H1 (cell line): ENCODE data around the gene PTPRT. TPM values are rescaled to one million over a fixed set of nuclear protein-coding genes. Genes with fewer than 3 reads are reported as not detected.

Experiments used
- CTCF ChIA-PET: fragments of 300-600 bp; sonication (Branson Sonifier 250); formaldehyde crosslinking; loops from one replicate; lab custom pipeline; 2021; ENCODE audit not compliant: partially characterized antibody; lab: Charles Lee
- POLR2A ChIA-PET: fragments of 300-600 bp; sonication (Branson Sonifier 250); formaldehyde crosslinking; loops from one replicate; lab custom pipeline; 2021; ENCODE audit warnings: inconsistent platforms; ENCODE audit not compliant: partially characterized antibody; lab: Charles Lee
- DNase-seq, 2 experiments: peaks; one replicate each; pipeline versions ENCODE4 v3.0.0 to v3.0.0-alpha.2; 2010 to 2022; ENCODE audit warnings: low spot score in 2 of 2, low read depth in 1 of 2, mixed read lengths in 1 of 2
- FAIRE-seq: peaks from 2 replicates; lab custom pipeline; 2011; peaks lifted over from hg19 to GRCh38; lab: Jason Lieb, UNC
- H2AFZ ChIP-seq: 2 replicates; pipeline ENCODE4 v1.8.1; 2012; ENCODE audit warnings: low read length, inconsistent platforms
- H2AK5ac ChIP-seq: 2 replicates; pipeline ENCODE4 v1.6.1; 2013; ENCODE audit warnings: low read depth, low read length
- H2BK120ac ChIP-seq: replicated peaks from 2 replicates; pipeline ENCODE3; 2013; ENCODE audit warnings: low read depth, low read length, inconsistent platforms
- H2BK12ac ChIP-seq: 2 replicates; pipeline ENCODE4 v1.6.1; 2013; ENCODE audit warnings: low read depth, low read length
- H2BK15ac ChIP-seq: 2 replicates; pipeline ENCODE4 v1.6.1; 2013; ENCODE audit warnings: low read length
- H2BK20ac ChIP-seq: 2 replicates; pipeline ENCODE4 v1.6.1; 2013; ENCODE audit warnings: low read length
- H2BK5ac ChIP-seq: 2 replicates; pipeline ENCODE4 v1.6.1; 2013; ENCODE audit warnings: low read depth, low read length
- H3K14ac ChIP-seq: 2 replicates; pipeline ENCODE4 v1.6.1; 2013; ENCODE audit warnings: inconsistent platforms; ENCODE audit not compliant: insufficient read length
- H3K18ac ChIP-seq: 2 replicates; pipeline ENCODE4 v1.6.1; 2013; ENCODE audit warnings: low read length; ENCODE audit errors: extremely low read depth
- H3K23ac ChIP-seq: 2 replicates; pipeline ENCODE4 v1.6.1; 2013; ENCODE audit warnings: inconsistent platforms; ENCODE audit not compliant: insufficient read length
- H3K23me2 ChIP-seq: 2 replicates; pipeline ENCODE4 v1.6.1; 2013; ENCODE audit warnings: low read depth, low read length
- H3K27ac ChIP-seq: 2 replicates; pipeline ENCODE4 v1.6.1; 2011; ENCODE audit warnings: low read depth, low read length, inconsistent platforms
- H3K27me3 ChIP-seq, 4 experiments: replicated peaks in 1 of 4; 1 replicate in 1 of 4; 2 replicates in 3 of 4; pipeline versions ENCODE4 v1.6.1 to v1.8.1; 2011 to 2013; ENCODE audit warnings: low read length in 3 of 4, mild to moderate bottlenecking in 3 of 4, inconsistent platforms in 2 of 4, mixed read lengths in 2 of 4, moderate library complexity in 1 of 4; ENCODE audit not compliant: control insufficient read depth in 3 of 4, insufficient read depth in 3 of 4; ENCODE audit errors: extremely low read depth in 1 of 4
- H3K36me3 ChIP-seq, 4 experiments: 2 replicates each; pipeline versions ENCODE4 v1.6.1 to v1.8.1; 2011 to 2013; ENCODE audit warnings: mild to moderate bottlenecking in 4 of 4, low read length in 3 of 4, moderate library complexity in 2 of 4, control low read depth in 1 of 4, inconsistent platforms in 1 of 4; ENCODE audit not compliant: insufficient read depth in 4 of 4, control insufficient read depth in 2 of 4
- H3K4ac ChIP-seq: replicated peaks from 2 replicates; pipeline ENCODE3; 2013; ENCODE audit warnings: low read length, low read depth, mixed read lengths, inconsistent platforms; ENCODE audit not compliant: insufficient read length
- H3K4me1 ChIP-seq, 4 experiments: replicated peaks in 1 of 4; 1 replicate in 1 of 4; 2 replicates in 3 of 4; pipeline versions ENCODE4 v1.6.1 to v1.8.1; 2011 to 2013; ENCODE audit warnings: low read length in 3 of 4, inconsistent platforms in 2 of 4, mixed read lengths in 1 of 4; ENCODE audit not compliant: insufficient read depth in 4 of 4, control insufficient read depth in 3 of 4
- H3K4me2 ChIP-seq, 2 experiments: 2 replicates each; pipeline versions ENCODE4 v1.6.1 to v1.8.1; 2011 to 2013; ENCODE audit warnings: low read depth in 2 of 2, low read length in 2 of 2, control low read depth in 1 of 2, inconsistent platforms in 1 of 2, mild to moderate bottlenecking in 1 of 2; ENCODE audit not compliant: insufficient read depth in 1 of 2
- H3K4me3 ChIP-seq, 4 experiments: fragments of 200-600, 300-600 bp in 1 of 4; sonication (generic), shearing (Covaris generic), sonication (Bioruptor Twin) in 1 of 4; 2 replicates each; pipeline versions ENCODE4 v1.5.1 to v1.8.1; 2011 to 2016; ENCODE audit warnings: low read length in 4 of 4, low read depth in 3 of 4, control low read depth in 2 of 4, inconsistent platforms in 2 of 4, mild to moderate bottlenecking in 2 of 4, mixed read lengths in 1 of 4, moderate library complexity in 1 of 4; ENCODE audit not compliant: insufficient read depth in 2 of 4; ENCODE audit errors: extremely low read depth in 1 of 4
- H3K56ac ChIP-seq: replicated peaks from 2 replicates; pipeline ENCODE3; 2013; ENCODE audit warnings: low read depth, mild to moderate bottlenecking, mixed read lengths, low read length, inconsistent platforms; ENCODE audit not compliant: insufficient read length
- H3K79me1 ChIP-seq: 2 replicates; pipeline ENCODE4 v1.6.1; 2013; ENCODE audit warnings: low read depth, low read length, control low read depth
- H3K79me2 ChIP-seq, 2 experiments: 2 replicates each; pipeline versions ENCODE4 v1.6.1 to v1.8.1; 2012 to 2013; ENCODE audit warnings: low read length in 2 of 2, mild to moderate bottlenecking in 2 of 2, inconsistent platforms in 1 of 2; ENCODE audit not compliant: insufficient read depth in 2 of 2, control insufficient read depth in 1 of 2
- H3K9ac ChIP-seq, 4 experiments: replicated peaks in 1 of 4; 1 replicate in 1 of 4; 2 replicates in 3 of 4; pipeline versions ENCODE4 v1.6.1 to v1.8.1; 2011 to 2013; ENCODE audit warnings: low read depth in 3 of 4, low read length in 3 of 4, control low read depth in 2 of 4, mild to moderate bottlenecking in 2 of 4, moderate library complexity in 2 of 4, inconsistent platforms in 1 of 4; ENCODE audit errors: extremely low read depth in 1 of 4
- H3K9me3 ChIP-seq, 2 experiments: 2 replicates each; pipeline versions ENCODE4 v1.6.1 to v1.8.1; 2012 to 2013; ENCODE audit warnings: mild to moderate bottlenecking in 2 of 2, moderate library complexity in 2 of 2, control low read depth in 1 of 2, inconsistent platforms in 1 of 2, low read depth in 1 of 2, low read length in 1 of 2, mixed read lengths in 1 of 2; ENCODE audit not compliant: insufficient read depth in 2 of 2
- H4K20me1 ChIP-seq, 2 experiments: replicated peaks in 1 of 2; 2 replicates each; pipeline versions ENCODE3 to v1.8.1; 2011 to 2013; ENCODE audit warnings: inconsistent platforms in 2 of 2, low read length in 2 of 2, mild to moderate bottlenecking in 1 of 2; ENCODE audit not compliant: insufficient read depth in 2 of 2, control insufficient read depth in 1 of 2
- H4K5ac ChIP-seq: 2 replicates; pipeline ENCODE4 v1.6.1; 2013; ENCODE audit warnings: low read length, low read depth, mixed read lengths, inconsistent platforms; ENCODE audit not compliant: insufficient read length
- H4K8ac ChIP-seq: 2 replicates; pipeline ENCODE4 v1.8.0; 2013; ENCODE audit warnings: mild to moderate bottlenecking, moderate library complexity, low read length, inconsistent platforms; ENCODE audit not compliant: insufficient read depth; ENCODE audit errors: extremely low read depth
- H4K91ac ChIP-seq: replicated peaks from 2 replicates; pipeline ENCODE3; 2013; ENCODE audit warnings: low read length, mixed read lengths, inconsistent platforms; ENCODE audit not compliant: insufficient read length
- BRCA1 ChIP-seq: IDR thresholded peaks from 2 replicates; pipeline ENCODE4 v1.6.1; 2012; ENCODE audit warnings: low read depth, low read length, improper control_type of control experiment
- CBX5 ChIP-seq: fragments of 300-800, 300-1000 bp; sonication (generic); IDR thresholded peaks from 2 replicates; pipeline ENCODE4 v1.7.1; 2016; ENCODE audit warnings: antibody characterized with exemption, low read length, low read depth
- CTBP2 ChIP-seq: IDR thresholded peaks from 2 replicates; pipeline ENCODE4 v1.7.0; 2011; ENCODE audit warnings: borderline replicate concordance, mild to moderate bottlenecking, moderate library complexity, mixed read lengths, low read length; ENCODE audit not compliant: insufficient read depth, insufficient read length
- EGR1 ChIP-seq: IDR thresholded peaks from 2 replicates; pipeline ENCODE4 v1.6.1; 2011; ENCODE audit warnings: low read depth, low read length, borderline replicate concordance
- EZH2 ChIP-seq: fragments of 200-600 bp; sonication (generic); IDR thresholded peaks from 2 replicates; pipeline ENCODE4 v1.7.1; 2012; ENCODE audit warnings: low read depth, mild to moderate bottlenecking, moderate library complexity, low read length, inconsistent platforms; ENCODE audit not compliant: severe bottlenecking
- FOSL1 ChIP-seq: IDR thresholded peaks from 2 replicates; pipeline ENCODE4 v1.6.1; 2011; ENCODE audit warnings: mild to moderate bottlenecking, low read depth, low read length, moderate library complexity; ENCODE audit not compliant: insufficient read depth
- GTF2F1 ChIP-seq: IDR thresholded peaks from 2 replicates; pipeline ENCODE4 v1.6.1; 2012; ENCODE audit warnings: low read depth, low read length, improper control_type of control experiment, borderline replicate concordance
- HDAC2 ChIP-seq, 2 experiments: fragments of 300-600 bp in 1 of 2; sonication (generic) in 1 of 2; IDR thresholded peaks; 2 replicates each; pipeline ENCODE4 v1.6.1; 2011 to 2012; ENCODE audit warnings: low read depth in 2 of 2, low read length in 2 of 2, mild to moderate bottlenecking in 2 of 2, moderate library complexity in 2 of 2, borderline replicate concordance in 1 of 2, inconsistent platforms in 1 of 2
- KDM1A ChIP-seq: fragments of 200-600, 300-600 bp; sonication (generic); IDR thresholded peaks from 2 replicates; pipeline ENCODE4 v1.7.1; 2016; ENCODE audit warnings: mild to moderate bottlenecking, low read length, borderline replicate concordance
- SIN3A ChIP-seq, 2 experiments: IDR thresholded peaks in 1 of 2; conservative IDR thresholded peaks in 1 of 2; 2 replicates each; pipeline ENCODE4 v1.6.1; 2011 to 2012; ENCODE audit warnings: low read length in 2 of 2, improper control_type of control experiment in 1 of 2, low read depth in 1 of 2, mild to moderate bottlenecking in 1 of 2
- SP1 ChIP-seq: IDR thresholded peaks from 2 replicates; pipeline ENCODE4 v1.6.1; 2011; ENCODE audit warnings: low read depth, low read length
- SP2 ChIP-seq: IDR thresholded peaks from 2 replicates; pipeline ENCODE4 v1.6.1; 2012; ENCODE audit warnings: mild to moderate bottlenecking, low read length, inconsistent platforms
- SP4 ChIP-seq: IDR thresholded peaks from 2 replicates; pipeline ENCODE4 v1.6.1; 2012; ENCODE audit warnings: low read length, inconsistent platforms
- TCF12 ChIP-seq: IDR thresholded peaks from 2 replicates; pipeline ENCODE4 v1.6.1; 2011; ENCODE audit warnings: low read depth, mild to moderate bottlenecking, low read length
- WGBS, 2 experiments: shearing (Covaris generic) in 1 of 2; methylation state at CpG; one replicate each; pipeline versions ENCODE4 v1.1.6 to v1.1.7; 2013 to 2015; ENCODE audit warnings: low lambda C conversion rate in 2 of 2, mixed read lengths in 2 of 2, inconsistent platforms in 1 of 2, low coverage in 1 of 2, missing lambda C conversion rate in 1 of 2; ENCODE audit not compliant: insufficient replicate concordance in 2 of 2, insufficient coverage in 1 of 2, insufficient read length in 1 of 2; ENCODE audit errors: extremely low coverage in 1 of 2, missing lambda C conversion rate in 1 of 2; 5-methylcytosine and 5-hydroxymethylcytosine counted together
- polyA plus RNA-seq, 7 experiments: library from polyadenylated mRNA; depleted of rRNA in 3 of 7; stranded (reverse) in 5 of 7; unstranded in 2 of 7; fragments of >200 nt in 5 of 7; fragments of 200-250 nt in 2 of 7; gene quantifications; 1 replicate in 5 of 7; 2 replicates in 1 of 7; 4 replicates in 1 of 7; pipeline versions ENCODE4 v1.2.1 to v1.2.3, GENCODE V29; 2011 to 2013; ENCODE audit warnings: missing spikeins in 2 of 7, mixed read lengths in 2 of 7
- total RNA-seq: library from RNA; stranded (reverse); fragmentation: NEBNext Ultra II Directional; extraction: Animal tissue kit (Norgen Biotek cat#: 25700); gene quantifications from 2 replicates; pipeline ENCODE4 v1.2.1, GENCODE V29; 2021

Gene PTPRT
- total and polyA plus RNA-seq, 2 of the 8 experiments (the other 6 are each of a cell fraction or from before 2014, with no cell fraction given) = 0.33 to 1.8 TPM

DNA sequence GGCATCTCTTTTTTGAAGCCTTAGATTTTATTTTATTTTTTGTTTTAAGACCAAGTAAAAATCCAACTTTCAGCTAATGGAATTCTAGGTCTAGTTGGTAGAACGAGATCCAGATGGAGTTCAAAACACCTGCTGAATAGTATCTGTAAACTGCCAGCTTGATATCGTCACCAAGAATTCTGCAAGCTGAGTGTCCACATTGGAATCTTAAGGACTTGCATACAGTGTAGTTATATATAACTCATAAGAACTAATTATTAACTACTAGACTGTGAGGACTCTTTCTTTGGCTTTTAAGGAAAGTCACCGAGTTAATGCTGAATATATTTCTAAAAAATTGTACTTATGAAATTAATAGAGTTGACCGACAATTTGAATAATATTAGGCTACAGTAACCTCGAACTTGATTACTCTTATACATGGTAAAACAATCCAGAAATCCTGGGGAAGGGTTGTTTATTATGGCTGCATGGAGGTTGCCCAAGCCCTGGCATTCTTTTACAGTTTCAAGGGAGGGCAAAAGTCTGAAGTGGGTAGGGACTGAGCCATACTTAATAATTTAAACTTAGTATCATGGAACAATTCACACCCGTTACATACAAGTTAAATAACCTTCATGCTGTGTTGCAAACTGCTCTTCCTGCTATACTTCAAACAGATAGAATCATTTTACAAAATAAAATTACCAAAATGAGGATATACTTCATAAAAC, 553.9 kb downstream of the PTPRT start:
- no peak overlapping the region for H2AFZ ChIP-seq
- no peak overlapping the region for H2AK5ac ChIP-seq
- no peak overlapping the region for H3K14ac ChIP-seq
- H2BK12ac ChIP-seq = no peak overlapping the region
- H3K4me1 ChIP-seq = no peaks in the 10 kb centered on the region
- H3K23me2 ChIP-seq = no peaks in the 10 kb centered on the region
- no peak overlapping the region for H3K4me2 ChIP-seq
- H2BK5ac ChIP-seq = no peak overlapping the region
- DNase-seq (no peak), FAIRE-seq (no peak)
- H3K4me3 ChIP-seq = no peak overlapping the region
- no peaks in the 10 kb centered on the region for H3K36me3 ChIP-seq
- H2BK15ac ChIP-seq = no peak overlapping the region
- H3K9me3 ChIP-seq = no peaks in the 10 kb centered on the region
- H2BK120ac ChIP-seq = no peak overlapping the region
- H4K5ac ChIP-seq = no peak overlapping the region
- ChIA-PET POLR2A (no interaction called here), CTCF (no interaction called here)
- H3K56ac ChIP-seq = no peak overlapping the region
- H4K8ac ChIP-seq = no peak overlapping the region
- no peak overlapping the region for H3K9ac ChIP-seq
- H2BK20ac ChIP-seq = no peak overlapping the region
- H3K18ac ChIP-seq = no peak overlapping the region
- no peaks in the 10 kb centered on the region for H3K79me1 ChIP-seq
- H3K23ac ChIP-seq = no peak overlapping the region
- H4K91ac ChIP-seq = no peak overlapping the region
- no peak overlapping the region for H3K27ac ChIP-seq
- H3K4ac ChIP-seq = no peak overlapping the region
- TF ChIP-seq CBX5 (no peak), GTF2F1 (no peak), TCF12 (no peak), BRCA1 (no peak), SP1 (no peak), CTBP2 (no peak), KDM1A (no peak), SP2 (no peak), FOSL1 (no peak), EGR1 (no peak), HDAC2 (IDR thresholded peaks at IDR 0.05; ENCODE audit: borderline replicate concordance in 1 of 2, low read depth in 2 of 2, low read length in 2 of 2) (no peak), EZH2 (no peak), SIN3A (conservative IDR thresholded peaks at IDR 0.05 in 1 of 2, IDR thresholded peaks at IDR 0.05 in 1 of 2; ENCODE audit: low read depth in 1 of 2, low read length in 2 of 2) (no peak), SP4 (no peak)
- WGBS, 2 experiments = 94% methylated on average over 6 of the region's 6 CpGs; no CpG with 5 or more reads in 1 of the 2 experiments
- no peaks in the 10 kb centered on the region for H3K79me2 ChIP-seq
- H3K27me3 ChIP-seq = no peaks in the 10 kb centered on the region
- no peaks in the 10 kb centered on the region for H4K20me1 ChIP-seq
